Measurements from ENCODE around the gene WHRN. TPM values are rescaled to one million over a fixed set of nuclear protein-coding genes. Genes with fewer than 3 reads are reported as not detected.
A peak's percentile ranks its signal among the peaks of the same experiment; 100 is the strongest.

WHRN gene
- total and polyA plus RNA-seq, 9 of the 15 experiments (the other 6 are each of a cell fraction or from before 2014, with no cell fraction given) = 0.31 to 14.1 (median 3.0) TPM

- TF ChIP-seq RB1 (IDR thresholded peaks at IDR 0.05; ENCODE audit: low read depth) (peak; percentile 78; the same call in 1 of the 2 replicates), RFX1 (IDR thresholded peaks at IDR 0.05) (no peak), MAZ (CRISPR knock-in tag; conservative IDR thresholded peaks at IDR 0.05 in 1 of 2, IDR thresholded peaks at IDR 0.05 in 1 of 2) (peak in 1 of 2 experiments; percentile 45; a peak in 2 of 4 replicates), GABPB1 (CRISPR knock-in tag; IDR thresholded peaks at IDR 0.05) (peak; percentile 33; the same call in 1 of the 2 replicates), GABPB2 (CRISPR knock-in tag; conservative IDR thresholded peaks at IDR 0.05) (no peak), STAG1 (CRISPR knock-in tag; IDR thresholded peaks at IDR 0.05; ENCODE audit: borderline replicate concordance) (peak; percentile 85; the same call in 1 of the 2 replicates), JUND (IDR thresholded peaks at IDR 0.05; ENCODE audit: borderline replicate concordance, low read depth, low read length) (0 out of 2 replicates have a peak, but pooled peaks have one; percentile 6), JUND (tag; IDR thresholded peaks at IDR 0.05; ENCODE audit: borderline replicate concordance, low read depth, low read length) (no peak), CC2D1A (IDR thresholded peaks at IDR 0.05) (peak; percentile 56; the same call in 1 of the 2 replicates), ZFPM2 (CRISPR knock-in tag; IDR thresholded peaks at IDR 0.05) (no peak), CTCF (IDR thresholded peaks at IDR 0.05 in 2 of 3, conservative IDR thresholded peaks at IDR 0.05 in 1 of 3; ENCODE audit: insufficient read depth in 2 of 3, low read depth in 1 of 3, low read length in 3 of 3) (peak; percentile 85 to 91 (median 88)), DEAF1 (CRISPR knock-in tag; IDR thresholded peaks at IDR 0.05) (peak; percentile 63), EGR1 (conservative IDR thresholded peaks at IDR 0.05) (no peak)
Observed at GRCh38 chr9:114405294-114406034, 99.8 kb downstream of the WHRN start (continued).

Data from K562 (cell line).